ENCODE measurements around the gene NRL. TPM values are rescaled to one million over a fixed set of nuclear protein-coding genes. Genes with fewer than 3 reads are reported as not detected.
A peak's percentile ranks its signal among the peaks of the same experiment; 100 is the strongest.

NRL gene
- polyA plus RNA-seq, 2 of the 4 experiments (the other 2 are of a cell fraction) = 0.93 to 0.97 TPM

GRCh38 chr14:24145219-24145618, 30.5 kb upstream of the NRL start:
- CTCF ChIA-PET = interaction anchor here (0.6 to 12.6 kb wide), 7 partner anchors 8 to 824 kb away, joined by 3 to 168 read pairs (median 5); partner anchors contain the start of genes DCAF11, IRF9, NRL and PABPN1
- 91% methylated on average over 2 of the region's 2 CpGs for WGBS (ENCODE audit: missing lambda C conversion rate)
- ATAC-seq (no peak), DNase-seq (ENCODE audit: low read depth in 1 of 2, low spot score in 1 of 2) (no peak), FAIRE-seq (no peak)
- H3K4me2 ChIP-seq = peak overlapping the region; percentile 85
- H3K4me1 ChIP-seq = peaks cover 18% of the 10 kb centered on the region
- no peaks in the 10 kb centered on the region for H3K9me3 ChIP-seq
- peak overlapping the region; percentile 91 to 98; a peak in 4 of 6 replicates for H3K27ac ChIP-seq
- TF ChIP-seq JUNB (IDR thresholded peaks at IDR 0.05) = no peak
- TF ChIP-seq HEYL (CRISPR knock-in tag; IDR thresholded peaks at IDR 0.05) = no peak
- no peak for TF ChIP-seq SMC3 (IDR thresholded peaks at IDR 0.05)
- no peak for TF ChIP-seq ELK1 (IDR thresholded peaks at IDR 0.05; ENCODE audit: low read depth, low read length)
- TF ChIP-seq HES2 (IDR thresholded peaks at IDR 0.05) = no peak
- TF ChIP-seq EHF (CRISPR knock-in tag; IDR thresholded peaks at IDR 0.05) = no peak
- TF ChIP-seq EP300 (IDR thresholded peaks at IDR 0.05) = no peak
- no peak for TF ChIP-seq ZNF302 (CRISPR knock-in tag; IDR thresholded peaks at IDR 0.05)
- TF ChIP-seq CBX8 (IDR thresholded peaks at IDR 0.05) = no peak
- TF ChIP-seq BHLHE40 (IDR thresholded peaks at IDR 0.05; ENCODE audit: low read depth, low read length) = no peak
- no peak for TF ChIP-seq POLR2A (IDR thresholded peaks at IDR 0.05; ENCODE audit: low read length)
- H3K4me3 ChIP-seq = peak overlapping the region; percentile 89; the same call in 2 of the 3 replicates
- POLR2A ChIA-PET = no interaction called here

- WGBS (ENCODE audit: missing lambda C conversion rate) = 14% methylated on average over 1 of the region's 1 CpG
- no peak overlapping the region for H3K4me2 ChIP-seq
- no peak for ATAC-seq
Observed at GRCh38 chr14:24144451-24144850, 29.7 kb upstream of the NRL start.

More at GRCh38 chr14:24144451-24144850, 29.7 kb upstream of the NRL start:
- CTCF ChIA-PET = interaction anchor here (0.8 to 12.6 kb wide), 5 partner anchors 9 to 36 kb away, joined by 3 to 168 read pairs (median 3); partner anchors contain the start of genes DCAF11, IRF9, NRL and PSME1
- no peak for DNase-seq (ENCODE audit: low read depth in 1 of 2, low spot score in 1 of 2)
- H3K4me1 ChIP-seq = peaks cover 24% of the 10 kb centered on the region
- TF ChIP-seq REST (IDR thresholded peaks at IDR 0.05) (no peak), JUNB (IDR thresholded peaks at IDR 0.05) (no peak), HDAC2 (IDR thresholded peaks at IDR 0.05) (0 out of 2 replicates have a peak, but pooled peaks have one; percentile 49), FOSB (CRISPR knock-in tag; IDR thresholded peaks at IDR 0.05) (no peak), PHF8 (IDR thresholded peaks at IDR 0.05; ENCODE audit: borderline replicate concordance, low read depth) (no peak), ZSCAN20 (CRISPR knock-in tag; IDR thresholded peaks at IDR 0.05) (no peak), BHLHE40 (IDR thresholded peaks at IDR 0.05; ENCODE audit: low read depth, low read length) (no peak), HEYL (CRISPR knock-in tag; IDR thresholded peaks at IDR 0.05) (no peak), MYC (IDR thresholded peaks at IDR 0.05; ENCODE audit: borderline replicate concordance, low read length) (no peak), KDM1A (IDR thresholded peaks at IDR 0.05; ENCODE audit: low read depth) (peak; percentile 67; the same call in 1 of the 2 replicates), EHMT2 (IDR thresholded peaks at IDR 0.05; ENCODE audit: low read depth) (no peak), KDM5A (IDR thresholded peaks at IDR 0.05) (no peak)
- no peak overlapping the region for H3K4me3 ChIP-seq
- POLR2A ChIA-PET = no interaction called here
- no peak for FAIRE-seq
- no peaks in the 10 kb centered on the region for H3K9me3 ChIP-seq
- no peak overlapping the region for H3K27ac ChIP-seq
